ENCODE data around the gene NLGN2. TPM values are rescaled to one million over a fixed set of nuclear protein-coding genes. Genes with fewer than 3 reads are reported as not detected.
A peak's percentile ranks its signal among the peaks of the same experiment; 100 is the strongest.

NLGN2 gene
- total RNA-seq (2021; fragmentation: NEBNext Ultra II Directional; extraction: Animal tissue kit (Norgen Biotek cat#: 25700)) (62.6 and 62.8 TPM in 2 replicates), polyA plus RNA-seq (2011; rRNA removed) (21.2 and 45.6 TPM in 2 replicates), polyA minus RNA-seq (2011; rRNA and poly(A)+ RNA removed) (8.9 and 14.3 TPM in 2 replicates)
- 28.1 TPM for polyA plus RNA-seq (2011; cell fraction: cytosol; rRNA removed)
- polyA plus RNA-seq (2011; cell fraction: nucleus; rRNA removed), result 194 TPM
- polyA plus RNA-seq (2012, experiment 1 of 2), result 60.9 to 78.3 TPM (median 69.0 TPM) in 4 replicates
- 43.8 TPM for polyA plus RNA-seq (2012, experiment 2 of 2)
- polyA plus RNA-seq (2013, experiment 1 of 2), result 48.9 TPM
- 47.1 TPM for polyA plus RNA-seq (2013, experiment 2 of 2)
- polyA minus RNA-seq (2011; cell fraction: cytosol; rRNA and poly(A)+ RNA removed), result 18.4 TPM
- 22.7 TPM for polyA minus RNA-seq (2011; cell fraction: nucleus; rRNA and poly(A)+ RNA removed)
- long read RNA-seq, experiment 1, full-length matches to known transcripts, result 3 of 32 reads
- long read RNA-seq, experiment 1, partial matches to known transcripts, result 2 of 32 reads
- long read RNA-seq, experiment 1, other reads (novel, unspliced or antisense), result 27 of 32 reads
- long read RNA-seq, experiment 2, partial matches to known transcripts, result 0 of 6 reads
- long read RNA-seq, experiment 2, other reads (novel, unspliced or antisense), result 6 of 6 reads

DNA sequence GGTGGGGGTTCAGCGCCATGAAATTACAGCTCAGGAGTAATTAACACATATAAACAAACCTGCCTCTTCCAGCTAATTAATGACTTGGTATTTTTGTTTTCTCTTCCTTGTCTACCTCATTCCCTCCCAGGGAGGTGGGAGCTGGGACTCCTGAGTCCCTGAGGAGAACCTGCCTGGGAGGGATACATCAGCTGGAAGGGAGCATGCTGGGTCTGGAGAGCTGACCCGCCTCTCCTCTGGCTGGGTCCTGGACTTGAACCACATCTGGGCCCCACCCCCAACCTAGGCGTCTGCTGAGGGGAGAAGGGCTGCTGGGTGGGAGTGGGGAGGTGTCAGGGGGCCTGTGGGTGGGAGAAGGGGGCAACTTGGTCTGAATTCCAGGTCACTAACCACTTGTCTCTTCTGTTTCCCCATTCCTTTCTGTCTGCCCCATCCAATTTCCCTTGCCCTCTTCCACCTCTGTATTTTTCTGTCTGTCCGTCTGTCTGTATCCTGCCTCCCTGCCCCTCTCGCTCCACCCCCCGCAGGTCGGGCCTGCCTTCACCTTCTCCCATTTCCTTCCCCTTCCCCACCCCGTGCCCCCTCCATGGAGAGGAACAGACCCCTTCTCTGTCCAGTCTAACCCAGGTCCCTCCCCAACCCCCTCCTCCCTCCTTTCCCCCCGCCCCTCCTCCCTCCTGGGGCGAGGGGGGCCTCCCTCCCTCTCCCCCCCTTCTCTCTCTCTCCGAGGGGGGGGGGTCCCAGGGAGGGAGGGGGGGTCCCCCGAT lies at the start of gene NLGN2:
NLGN2 (plus strand) TSS at position 361 of the 767 bp plus-strand sequence. CDS start 411 bp downstream, outside the sequence.
- Histone ChIP-seq H2BK15ac (ENCODE audit: low read length) (0 out of 2 replicates have a peak within 1 kb of the TSS, but pooled peaks have one; percentile 88), H2BK20ac (ENCODE audit: low read length) (0 out of 2 replicates have a peak within 1 kb of the TSS, but pooled peaks have one; percentile 32), H4K20me1 (replicated peaks in 1 of 2; ENCODE audit: control insufficient read depth in 1 of 2, insufficient read depth in 2 of 2, low read length in 2 of 2) (peaks cover 0 to 23% of the 10 kb centered on the region in 2 experiments), H3K56ac (replicated peaks; ENCODE audit: insufficient read length, low read depth, low read length) (peak within 1 kb of the TSS; percentile 56), H3K14ac (ENCODE audit: insufficient read length) (no peak within 1 kb of the TSS), H4K91ac (replicated peaks; ENCODE audit: insufficient read length, low read length) (peak within 1 kb of the TSS; percentile 71), H3K23ac (ENCODE audit: insufficient read length) (no peak within 1 kb of the TSS), H3K27ac (ENCODE audit: low read depth, low read length) (no peak within 1 kb of the TSS), H3K4ac (replicated peaks; ENCODE audit: insufficient read length, low read depth, low read length) (no peak within 1 kb of the TSS), H3K36me3 (ENCODE audit: control insufficient read depth in 2 of 4, insufficient read depth in 4 of 4, low read length in 3 of 4) (peaks cover 2 to 22% (median 17%) of the 10 kb centered on the region in 4 experiments; a peak in 5 of 8 replicates), H2BK120ac (replicated peaks; ENCODE audit: low read depth, low read length) (no peak within 1 kb of the TSS), H3K18ac (ENCODE audit: extremely low read depth, low read length) (peak within 1 kb of the TSS; percentile 78), H2BK5ac (ENCODE audit: low read depth, low read length) (no peak within 1 kb of the TSS), H2BK12ac (ENCODE audit: low read depth, low read length) (peak within 1 kb of the TSS; percentile 84; the same call in 1 of the 2 replicates), H3K9me3 (ENCODE audit: insufficient read depth in 2 of 2, low read depth in 1 of 2, low read length in 1 of 2) (no peaks in the 10 kb centered on the region), H3K4me3 (ENCODE audit: extremely low read depth in 1 of 4, insufficient read depth in 2 of 4, low read depth in 3 of 4, low read length in 4 of 4) (peak within 1 kb of the TSS; percentile 1 to 44 (median 22); a peak in 5 of 8 replicates), H3K79me1 (ENCODE audit: low read depth, low read length) (peaks cover 4% of the 10 kb centered on the region; the same call in 1 of the 2 replicates), H3K27me3 (replicated peaks in 1 of 4; ENCODE audit: control insufficient read depth in 3 of 4, extremely low read depth in 1 of 4, insufficient read depth in 3 of 4, low read length in 3 of 4) (no peaks in the 10 kb centered on the region; a peak in 1 of 7 replicates), H3K79me2 (ENCODE audit: control insufficient read depth in 1 of 2, insufficient read depth in 2 of 2, low read length in 2 of 2) (peaks cover 0 to 8% of the 10 kb centered on the region in 2 experiments; a peak in 1 of 4 replicates), H2AK5ac (ENCODE audit: low read depth, low read length) (peak within 1 kb of the TSS; percentile 53; the same call in 1 of the 2 replicates), H2AFZ (ENCODE audit: low read length) (no peak within 1 kb of the TSS), H3K23me2 (ENCODE audit: low read depth, low read length) (peaks cover 17% of the 10 kb centered on the region; the same call in 1 of the 2 replicates), H3K9ac (replicated peaks in 1 of 4; ENCODE audit: extremely low read depth in 1 of 4, low read depth in 3 of 4, low read length in 3 of 4) (peak within 1 kb of the TSS in 1 of 4 experiments; percentile 14; a peak in 1 of 7 replicates), H3K4me1 (replicated peaks in 1 of 4; ENCODE audit: control insufficient read depth in 3 of 4, insufficient read depth in 4 of 4, low read length in 3 of 4) (peaks cover 0 to 19% (median 13%) of the 10 kb centered on the region in 4 experiments; a peak in 5 of 7 replicates), H3K4me2 (ENCODE audit: insufficient read depth in 1 of 2, low read depth in 2 of 2, low read length in 2 of 2) (peak within 1 kb of the TSS; percentile 43 to 90), H4K5ac (ENCODE audit: insufficient read length, low read depth, low read length) (no peak within 1 kb of the TSS), H4K8ac (ENCODE audit: extremely low read depth, insufficient read depth, low read length) (no peak within 1 kb of the TSS; the same call in 1 of the 2 replicates)
- DNase-seq (ENCODE audit: low read depth in 1 of 2, low spot score in 2 of 2) (no peak), FAIRE-seq (no peak)
- POLR2A ChIA-PET (ENCODE audit: partially characterized antibody), result interaction anchor here (0.6 to 8.2 kb wide), 13 partner anchors 9 to 95 kb away, joined by 3 to 66 read pairs (median 4); partner anchors contain the start of genes ACAP1, FGF11, TMEM102 and TNK1
- 48% methylated on average over 3 of the region's 12 CpGs; no CpG with 5 or more reads in 1 of the 2 experiments for WGBS, 2 experiments (ENCODE audit: extremely low coverage in 1 of 2, insufficient coverage in 1 of 2, insufficient read length in 1 of 2, insufficient replicate concordance in 2 of 2, low coverage in 1 of 2, low lambda C conversion rate in 2 of 2, missing lambda C conversion rate in 1 of 2)
- CTCF ChIA-PET (ENCODE audit: partially characterized antibody), result interaction anchor here (1.1 to 2.9 kb wide), 5 partner anchors 13 to 83 kb away, joined by 3 to 15 read pairs (median 4); partner anchors contain the start of gene SPEM1
- TF ChIP-seq, protein P1, sequence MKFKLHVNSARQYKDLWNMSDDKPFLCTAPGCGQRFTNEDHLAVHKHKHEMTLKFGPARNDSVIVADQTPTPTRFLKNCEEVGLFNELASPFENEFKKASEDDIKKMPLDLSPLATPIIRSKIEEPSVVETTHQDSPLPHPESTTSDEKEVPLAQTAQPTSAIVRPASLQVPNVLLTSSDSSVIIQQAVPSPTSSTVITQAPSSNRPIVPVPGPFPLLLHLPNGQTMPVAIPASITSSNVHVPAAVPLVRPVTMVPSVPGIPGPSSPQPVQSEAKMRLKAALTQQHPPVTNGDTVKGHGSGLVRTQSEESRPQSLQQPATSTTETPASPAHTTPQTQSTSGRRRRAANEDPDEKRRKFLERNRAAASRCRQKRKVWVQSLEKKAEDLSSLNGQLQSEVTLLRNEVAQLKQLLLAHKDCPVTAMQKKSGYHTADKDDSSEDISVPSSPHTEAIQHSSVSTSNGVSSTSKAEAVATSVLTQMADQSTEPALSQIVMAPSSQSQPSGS (IDR thresholded peaks at IDR 0.05; ENCODE audit: low read length), result no peak
- no peak for TF ChIP-seq ZNF274 (IDR thresholded peaks at IDR 0.05; ENCODE audit: borderline replicate concordance, extremely low read depth, low read length)
- TF ChIP-seq CHD1 (IDR thresholded peaks at IDR 0.05; ENCODE audit: low read depth, low read length), result no peak
- no peak for TF ChIP-seq POLR2AphosphoS5 (IDR thresholded peaks at IDR 0.05; ENCODE audit: low read depth, low read length)
- no peak for TF ChIP-seq RXRA (IDR thresholded peaks at IDR 0.05; ENCODE audit: insufficient read depth, low read depth, low read length)
- no peak for TF ChIP-seq JUN (IDR thresholded peaks at IDR 0.05; ENCODE audit: low read depth, low read length)
